Endothelial cell of umbilical vein (primary cell): ENCODE measurements around the gene SLC45A1.

ENCODE experiments used
- CTCF ChIP-seq, 2 donors: IDR thresholded peaks; 1 replicate in 1 of 2; 2 replicates in 1 of 2; pipeline ENCODE4 v1.5.1; 2011; ENCODE audit warnings: low read length in 2 of 2, mild to moderate bottlenecking in 2 of 2, moderate library complexity in 2 of 2, control low read depth in 1 of 2, inconsistent platforms in 1 of 2, low read depth in 1 of 2; ENCODE audit not compliant: insufficient read depth in 1 of 2; ENCODE audit errors: extremely low read depth in 1 of 2
- EZH2 ChIP-seq: IDR thresholded peaks from 2 replicates; pipeline ENCODE4 v1.6.1; 2012; ENCODE audit warnings: borderline replicate concordance, low read depth, mild to moderate bottlenecking, moderate library complexity, low read length, inconsistent platforms; ENCODE audit not compliant: severe bottlenecking
- FOS ChIP-seq: IDR thresholded peaks from 2 replicates; pipeline ENCODE4 v1.6.1; 2011; ENCODE audit warnings: mild to moderate bottlenecking, low read length, moderate library complexity, borderline replicate concordance; ENCODE audit not compliant: insufficient read depth
- JUN ChIP-seq: IDR thresholded peaks from 2 replicates; pipeline ENCODE4 v1.6.1; 2011; ENCODE audit warnings: borderline replicate concordance, low read depth; ENCODE audit not compliant: insufficient read length, insufficient read depth
- POLR2A ChIP-seq: IDR thresholded peaks from 2 replicates; pipeline ENCODE4 v1.6.1; 2012; ENCODE audit warnings: low read depth, mild to moderate bottlenecking, control low read depth, low read length
- POLR2AphosphoS5 ChIP-seq: IDR thresholded peaks from 2 replicates; pipeline ENCODE4 v1.6.1; 2012; ENCODE audit warnings: low read depth, mild to moderate bottlenecking, control low read depth, low read length, moderate library complexity; ENCODE audit not compliant: insufficient read depth
- TF ChIP-seq, protein P1 (sequence below): IDR thresholded peaks from 2 replicates; pipeline ENCODE4 v1.6.1; 2011; ENCODE audit not compliant: insufficient read depth, insufficient read length

GRCh38 chr1:8281843-8282509 is 35.9 kb upstream of the SLC45A1 start:
- TF ChIP-seq POLR2A: no peak
- no peak for TF ChIP-seq CTCF (IDR thresholded peaks at IDR 0.05; ENCODE audit: extremely low read depth in 1 of 2, insufficient read depth in 1 of 2, low read depth in 1 of 2, low read length in 2 of 2)
- TF ChIP-seq POLR2AphosphoS5: no peak
- TF ChIP-seq FOS: no peak
- TF ChIP-seq EZH2: no peak
- TF ChIP-seq, protein P1, sequence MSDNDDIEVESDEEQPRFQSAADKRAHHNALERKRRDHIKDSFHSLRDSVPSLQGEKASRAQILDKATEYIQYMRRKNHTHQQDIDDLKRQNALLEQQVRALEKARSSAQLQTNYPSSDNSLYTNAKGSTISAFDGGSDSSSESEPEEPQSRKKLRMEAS: no peak
- TF ChIP-seq JUN: no peak
